Neuronal stem cell (in vitro differentiated cells): Measurements from ENCODE around the gene C3orf22.

ENCODE experiments used
- DNase-seq: peaks from one replicate; pipeline ENCODE4 v3.0.0-alpha.2; 2013; ENCODE audit warnings: low spot score
- H2AFZ ChIP-seq: one replicate; pipeline ENCODE4 v1.6.1; 2013; ENCODE audit warnings: mild to moderate bottlenecking, low read length, inconsistent platforms
- H2AK5ac ChIP-seq: 2 replicates; pipeline ENCODE4 v1.6.1; 2013; ENCODE audit warnings: low read depth, mild to moderate bottlenecking, inconsistent platforms, low read length, moderate library complexity, mixed read lengths
- H2BK120ac ChIP-seq: 2 replicates; pipeline ENCODE4 v1.6.1; 2013; ENCODE audit warnings: low read depth, mild to moderate bottlenecking, inconsistent platforms, low read length, moderate library complexity, mixed read lengths
- H2BK12ac ChIP-seq: one replicate; pipeline ENCODE4 v1.6.1; 2013; ENCODE audit warnings: low read length, inconsistent platforms
- H2BK15ac ChIP-seq: 2 replicates; pipeline ENCODE4 v1.6.1; 2013; ENCODE audit warnings: mild to moderate bottlenecking, low read length, inconsistent platforms, mixed read lengths
- H2BK5ac ChIP-seq: one replicate; pipeline ENCODE4 v1.6.1; 2013; ENCODE audit warnings: inconsistent platforms, mild to moderate bottlenecking, low read length, moderate library complexity
- H3K14ac ChIP-seq: one replicate; pipeline ENCODE4 v1.6.1; 2013; ENCODE audit warnings: low read length, inconsistent platforms
- H3K18ac ChIP-seq: 2 replicates; pipeline ENCODE4 v1.6.1; 2013; ENCODE audit warnings: low read length, inconsistent platforms
- H3K23ac ChIP-seq: 2 replicates; pipeline ENCODE4 v1.6.1; 2013; ENCODE audit warnings: low read depth, mild to moderate bottlenecking, mixed read lengths, low read length, inconsistent platforms; ENCODE audit not compliant: poor library complexity
- H3K27ac ChIP-seq: replicated peaks from 3 replicates; pipeline ENCODE4 v1.5.1; 2013; ENCODE audit warnings: low read length, inconsistent platforms
- H3K27me3 ChIP-seq, 3 experiments: 2 replicates each; pipeline ENCODE4 v1.6.1; 2013; ENCODE audit warnings: low read length in 3 of 3, mild to moderate bottlenecking in 2 of 3, inconsistent platforms in 1 of 3, low read depth in 1 of 3, mixed read lengths in 1 of 3, moderate library complexity in 1 of 3; ENCODE audit not compliant: control insufficient read depth in 3 of 3, insufficient read depth in 3 of 3
- H3K36me3 ChIP-seq, 2 donors: replicated peaks in 1 of 2; 2 replicates each; pipeline ENCODE4 v1.6.1; 2013; ENCODE audit warnings: low read length in 2 of 2; ENCODE audit not compliant: control insufficient read depth in 2 of 2, insufficient read depth in 2 of 2
- H3K4ac ChIP-seq: 2 replicates; pipeline ENCODE4 v1.6.1; 2013; ENCODE audit warnings: inconsistent platforms, mild to moderate bottlenecking, low read length, moderate library complexity
- H3K4me1 ChIP-seq, 2 donors: 1 replicate in 1 of 2; 2 replicates in 1 of 2; pipeline ENCODE4 v1.6.1; 2013; ENCODE audit warnings: low read length in 2 of 2, low read depth in 1 of 2; ENCODE audit not compliant: control insufficient read depth in 2 of 2, insufficient read depth in 1 of 2
- H3K4me2 ChIP-seq: one replicate; pipeline ENCODE4 v1.6.1; 2013; ENCODE audit warnings: mild to moderate bottlenecking, low read length, inconsistent platforms; ENCODE audit not compliant: insufficient read depth, poor library complexity, severe bottlenecking
- H3K4me3 ChIP-seq, 2 donors: 2 replicates each; pipeline ENCODE4 v1.5.1; 2013; ENCODE audit warnings: low read length in 2 of 2, mild to moderate bottlenecking in 2 of 2, inconsistent platforms in 1 of 2, moderate library complexity in 1 of 2
- H3K79me1 ChIP-seq: one replicate; pipeline ENCODE4 v1.6.1; 2013; ENCODE audit warnings: low read depth, mild to moderate bottlenecking, inconsistent platforms, low read length, moderate library complexity
- H3K9ac ChIP-seq: one replicate; pipeline ENCODE4 v1.6.1; 2013; ENCODE audit warnings: mild to moderate bottlenecking, low read depth, low read length, inconsistent platforms; ENCODE audit not compliant: poor library complexity
- H3K9me3 ChIP-seq, 2 donors: replicated peaks in 1 of 2; 2 replicates each; pipeline versions ENCODE3 to v1.6.1; 2013; ENCODE audit warnings: low read length in 2 of 2, mild to moderate bottlenecking in 2 of 2, inconsistent platforms in 1 of 2, low read depth in 1 of 2, mixed read lengths in 1 of 2, moderate library complexity in 1 of 2; ENCODE audit not compliant: control insufficient read depth in 2 of 2, insufficient read depth in 1 of 2
- H4K8ac ChIP-seq: one replicate; pipeline ENCODE4 v1.6.1; 2013; ENCODE audit warnings: low read depth, mild to moderate bottlenecking, inconsistent platforms, low read length, moderate library complexity
- H4K91ac ChIP-seq: one replicate; pipeline ENCODE4 v1.6.1; 2013; ENCODE audit warnings: low read length, low read depth, mild to moderate bottlenecking, inconsistent platforms; ENCODE audit not compliant: poor library complexity
- WGBS, 2 donors: extraction: QIAGEN DNeasy Blood & Tissue Kit; methylation state at CpG; one replicate each; pipeline ENCODE4 v1.1.7; 2013; ENCODE audit warnings: missing lambda C conversion rate in 2 of 2, mixed read lengths in 1 of 2; ENCODE audit not compliant: insufficient read length in 2 of 2, insufficient replicate concordance in 1 of 2; ENCODE audit errors: extremely low coverage in 2 of 2; 5-methylcytosine and 5-hydroxymethylcytosine counted together

The C3orf22 gene

DNA sequence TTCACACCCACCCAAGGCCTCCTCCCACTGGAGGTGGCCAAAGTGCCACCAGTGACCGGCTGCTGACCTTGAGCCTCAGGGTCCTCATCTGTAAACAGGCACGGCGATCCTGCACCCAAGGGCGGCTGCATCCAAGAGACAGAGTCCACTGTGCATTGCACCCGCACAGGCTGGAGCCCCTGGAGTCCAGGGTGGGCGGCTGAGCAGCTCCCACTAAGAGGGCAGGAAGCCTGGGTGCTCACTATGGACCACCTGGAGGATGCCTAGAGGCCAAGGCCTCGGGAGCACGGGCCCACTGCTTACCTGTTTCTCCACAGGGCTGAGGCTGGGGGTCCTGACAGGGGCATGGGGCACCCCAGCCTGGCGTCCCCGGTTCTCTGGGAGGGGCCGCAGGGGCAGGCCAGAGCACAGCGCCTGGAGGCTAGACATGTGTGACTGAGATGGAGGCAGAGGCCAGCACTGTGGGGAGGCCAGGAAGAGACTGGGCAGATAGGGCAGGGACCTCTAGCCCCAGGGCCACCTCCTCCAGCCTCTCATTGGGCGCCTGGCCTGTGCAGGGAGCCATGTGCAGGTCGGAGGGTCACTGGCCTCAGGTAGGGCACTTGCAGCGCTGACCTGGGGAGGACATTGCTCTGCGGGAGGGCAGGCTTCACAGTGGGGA, 41.3 kb downstream of the C3orf22 start, which contains the start of gene UROC1:
Gene UROC1, minus strand, starts transcription at position 483 of the 661 bp plus-strand sequence. Its CDS starts 54 bp downstream, at position 429.
- Histone ChIP-seq H3K27ac (no peak within 1 kb of the TSS), H3K18ac (peak within 1 kb of the TSS; percentile 81), H4K8ac (no peak within 1 kb of the TSS), H3K4me1 (peaks cover 4 to 15% of the 10 kb centered on the region in 2 donors), H2AK5ac (peak within 1 kb of the TSS; percentile 44), H2BK5ac (peak within 1 kb of the TSS; percentile 59), H2AFZ (no peak within 1 kb of the TSS), H3K14ac (peak within 1 kb of the TSS; percentile 23), H2BK12ac (peak within 1 kb of the TSS; percentile 58), H2BK120ac (peak within 1 kb of the TSS; percentile 53), H3K4ac (peak within 1 kb of the TSS; percentile 45), H3K9me3 (no peaks in the 10 kb centered on the region), H3K79me1 (no peaks in the 10 kb centered on the region), H2BK15ac (peak within 1 kb of the TSS; percentile 68), H3K36me3 (no peaks in the 10 kb centered on the region), H4K91ac (no peak within 1 kb of the TSS), H3K4me2 (no peak within 1 kb of the TSS), H3K4me3 (no peak within 1 kb of the TSS), H3K27me3 (peaks cover 0 to 48% (median under 1%) of the 10 kb centered on the region in 3 experiments), H3K23ac (peak within 1 kb of the TSS; percentile 69), H3K9ac (no peak within 1 kb of the TSS)
- WGBS, 2 donors = no CpG with 5 or more reads among the region's 16 CpGs
- no peak for DNase-seq

- DNase-seq = no peak
- no peak overlapping the region for H4K91ac ChIP-seq
- no peak overlapping the region for H3K4me3 ChIP-seq
- no CpG with 5 or more reads among the region's 9 CpGs for WGBS, 2 donors
- H3K18ac ChIP-seq = peak overlapping the region; percentile 81
- H2BK12ac ChIP-seq = peak overlapping the region; percentile 58
- H3K9me3 ChIP-seq = no peaks in the 10 kb centered on the region
- no peak overlapping the region for H3K4me2 ChIP-seq
- H3K14ac ChIP-seq = no peak overlapping the region
- H3K4ac ChIP-seq = no peak overlapping the region
- peak overlapping the region; percentile 68 for H2BK15ac ChIP-seq
- H3K23ac ChIP-seq = no peak overlapping the region
- peak overlapping the region; percentile 59 for H2BK5ac ChIP-seq
- H3K4me1 ChIP-seq = peaks cover 4 to 17% of the 10 kb centered on the region in 2 donors
- H4K8ac ChIP-seq = no peak overlapping the region
- no peak overlapping the region for H3K27ac ChIP-seq
- H2BK120ac ChIP-seq = no peak overlapping the region
- H2AK5ac ChIP-seq = peak overlapping the region; percentile 44
- H3K27me3 ChIP-seq = peaks cover 0 to 50% (median 0%) of the 10 kb centered on the region in 3 experiments
- H3K9ac ChIP-seq = no peak overlapping the region
- no peaks in the 10 kb centered on the region for H3K36me3 ChIP-seq
- no peak overlapping the region for H2AFZ ChIP-seq
- H3K79me1 ChIP-seq = no peaks in the 10 kb centered on the region
Observed at GRCh38 chr3:126516936-126517290, 41.8 kb downstream of the C3orf22 start.

GRCh38 chr3:126516152-126516935, 42.4 kb downstream of the C3orf22 start:
- H3K4ac ChIP-seq = no peak overlapping the region
- no peak overlapping the region for H2BK12ac ChIP-seq
- no peak overlapping the region for H4K91ac ChIP-seq
- no peak overlapping the region for H3K9ac ChIP-seq
- no peak overlapping the region for H3K18ac ChIP-seq
- WGBS, 2 donors = no CpG with 5 or more reads among the region's 6 CpGs
- no peak for DNase-seq
- no peak overlapping the region for H3K14ac ChIP-seq
- no peak overlapping the region for H3K23ac ChIP-seq
- H2BK15ac ChIP-seq = no peak overlapping the region
- H3K4me3 ChIP-seq = no peak overlapping the region
- H3K27ac ChIP-seq = no peak overlapping the region
- H2AFZ ChIP-seq = no peak overlapping the region
- H3K4me1 ChIP-seq = peaks cover 4 to 17% of the 10 kb centered on the region in 2 donors
- H2BK120ac ChIP-seq = no peak overlapping the region
- H3K4me2 ChIP-seq = no peak overlapping the region
- H3K27me3 ChIP-seq = peaks cover 0 to 47% (median 0%) of the 10 kb centered on the region in 3 experiments
- H2AK5ac ChIP-seq = peak overlapping the region; percentile 44
- H3K9me3 ChIP-seq = no peaks in the 10 kb centered on the region
- H4K8ac ChIP-seq = no peak overlapping the region
- H3K79me1 ChIP-seq = no peaks in the 10 kb centered on the region
- H2BK5ac ChIP-seq = peak overlapping the region; percentile 59
- H3K36me3 ChIP-seq = no peaks in the 10 kb centered on the region

DNA sequence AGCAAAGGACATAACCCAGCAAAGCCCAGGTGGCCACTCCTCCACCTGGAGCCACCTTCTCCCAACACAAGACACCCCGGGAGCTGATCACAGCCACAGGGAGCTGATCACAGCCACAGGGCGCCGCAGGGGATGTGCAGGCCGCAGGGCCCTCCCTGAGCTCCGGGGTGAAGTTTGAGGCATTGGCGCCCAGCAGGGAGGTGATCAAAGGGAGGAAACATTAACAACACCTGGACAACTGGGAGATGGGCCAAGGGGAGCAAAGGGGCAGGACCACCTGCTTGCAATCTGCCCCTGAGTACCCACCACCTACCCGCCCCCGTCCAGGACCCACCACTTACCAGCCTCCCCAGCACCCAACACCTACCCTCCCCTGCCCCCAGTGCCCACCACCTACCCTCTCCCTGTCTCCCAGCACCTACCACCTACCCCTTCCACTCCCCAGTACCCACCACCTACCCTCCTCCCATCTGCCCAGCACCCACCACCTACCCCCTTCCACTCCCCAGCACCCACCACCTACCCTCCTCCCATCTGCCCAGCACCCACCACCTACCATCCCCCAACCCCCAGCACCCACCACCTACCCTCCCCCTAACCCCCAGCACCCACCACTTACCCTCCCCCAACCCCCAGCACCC, 43.5 kb downstream of the C3orf22 start:
- Histone ChIP-seq H3K4me2 (no peak overlapping the region), H4K91ac (no peak overlapping the region), H3K27ac (no peak overlapping the region), H2AK5ac (peak overlapping the region; percentile 49), H3K4me3 (no peak overlapping the region), H3K9ac (no peak overlapping the region), H2BK120ac (no peak overlapping the region), H3K4me1 (peaks cover 4 to 17% of the 10 kb centered on the region in 2 donors), H3K36me3 (no peaks in the 10 kb centered on the region), H3K14ac (no peak overlapping the region), H3K18ac (peak overlapping the region; percentile 54), H4K8ac (no peak overlapping the region), H2AFZ (no peak overlapping the region), H3K4ac (peak overlapping the region; percentile 80), H3K27me3 (peaks cover 0 to 57% (median 0%) of the 10 kb centered on the region in 3 experiments), H3K79me1 (no peaks in the 10 kb centered on the region), H2BK15ac (no peak overlapping the region), H3K9me3 (no peaks in the 10 kb centered on the region), H2BK5ac (no peak overlapping the region), H2BK12ac (no peak overlapping the region), H3K23ac (no peak overlapping the region)
- DNase-seq = no peak
- WGBS, 2 donors = no CpG with 5 or more reads among the region's 8 CpGs
